Neural progenitor cell (in vitro differentiated cells): ENCODE data around the gene SLC11A1.

ENCODE experiments used
- EZH2 ChIP-seq: fragments of 200-600 bp; sonication (generic); IDR thresholded peaks from 2 replicates; pipeline ENCODE4 v1.6.1; 2017; ENCODE audit warnings: antibody characterized with exemption, mild to moderate bottlenecking, moderate library complexity
- TF ChIP-seq, protein P1 (sequence below): fragments of 200-600 bp; sonication (generic); IDR thresholded peaks from 2 replicates; pipeline ENCODE4 v1.5.1; 2017; ENCODE audit warnings: antibody characterized with exemption, mild to moderate bottlenecking

DNA sequence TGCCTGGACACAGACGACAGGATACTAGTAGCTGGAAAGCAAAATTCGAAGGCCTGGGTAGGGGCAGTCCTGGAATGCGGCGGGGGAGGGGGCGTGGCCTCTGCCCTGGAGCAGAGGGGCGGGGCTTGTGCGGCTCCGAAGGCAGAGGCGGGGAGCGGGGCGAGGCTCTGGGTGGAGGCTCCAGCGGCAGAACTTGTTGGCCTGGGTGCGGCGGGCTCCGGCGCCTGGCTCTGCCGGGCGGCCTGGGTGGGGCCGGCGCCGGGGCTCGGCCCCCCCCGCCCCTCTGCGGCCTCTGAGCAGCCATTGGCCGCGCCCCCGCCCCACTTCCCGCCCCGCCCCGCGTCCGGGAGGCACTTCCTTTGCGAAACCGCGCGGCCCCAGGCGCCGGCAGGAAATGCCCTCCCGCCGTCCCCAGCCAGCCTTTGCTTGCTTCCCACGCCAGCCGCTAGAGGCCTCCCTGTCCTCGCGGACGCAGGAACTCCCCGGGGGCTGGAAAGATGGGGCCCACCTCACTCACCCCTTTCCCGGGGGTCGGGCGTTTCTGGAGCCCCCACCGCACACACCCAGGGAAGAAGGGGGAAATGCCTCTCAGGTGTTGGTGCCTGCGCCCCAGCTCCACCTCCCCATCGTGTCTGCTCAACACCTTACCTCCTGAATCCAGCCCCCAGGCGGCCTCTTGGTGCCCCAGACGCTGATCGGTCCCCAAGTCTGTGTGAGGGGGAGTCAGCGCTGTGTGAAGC, 24.3 kb downstream of the SLC11A1 start:
- TF ChIP-seq, protein P1, sequence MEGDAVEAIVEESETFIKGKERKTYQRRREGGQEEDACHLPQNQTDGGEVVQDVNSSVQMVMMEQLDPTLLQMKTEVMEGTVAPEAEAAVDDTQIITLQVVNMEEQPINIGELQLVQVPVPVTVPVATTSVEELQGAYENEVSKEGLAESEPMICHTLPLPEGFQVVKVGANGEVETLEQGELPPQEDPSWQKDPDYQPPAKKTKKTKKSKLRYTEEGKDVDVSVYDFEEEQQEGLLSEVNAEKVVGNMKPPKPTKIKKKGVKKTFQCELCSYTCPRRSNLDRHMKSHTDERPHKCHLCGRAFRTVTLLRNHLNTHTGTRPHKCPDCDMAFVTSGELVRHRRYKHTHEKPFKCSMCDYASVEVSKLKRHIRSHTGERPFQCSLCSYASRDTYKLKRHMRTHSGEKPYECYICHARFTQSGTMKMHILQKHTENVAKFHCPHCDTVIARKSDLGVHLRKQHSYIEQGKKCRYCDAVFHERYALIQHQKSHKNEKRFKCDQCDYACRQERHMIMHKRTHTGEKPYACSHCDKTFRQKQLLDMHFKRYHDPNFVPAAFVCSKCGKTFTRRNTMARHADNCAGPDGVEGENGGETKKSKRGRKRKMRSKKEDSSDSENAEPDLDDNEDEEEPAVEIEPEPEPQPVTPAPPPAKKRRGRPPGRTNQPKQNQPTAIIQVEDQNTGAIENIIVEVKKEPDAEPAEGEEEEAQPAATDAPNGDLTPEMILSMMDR, result peak; percentile 77
- no peak for TF ChIP-seq EZH2
